Prostate gland (tissue), 2 donors: ENCODE data around the gene B4GALNT1.

Source experiments
- POLR2A ChIP-seq: fragments of 450-650 bp; IDR thresholded peaks from one replicate; pipeline ENCODE4 v1.6.1; 2016; ENCODE audit warnings: antibody characterized with exemption, mild to moderate bottlenecking
- TF ChIP-seq, protein P1 (sequence below), 4 experiments: fragments of 200-600 bp in 2 of 4; fragments of 450-650 bp in 2 of 4; sonication (generic) in 2 of 4; IDR thresholded peaks; 1 replicate in 3 of 4; 2 replicates in 1 of 4; pipeline ENCODE4 v1.5.1; 2016 to 2019; ENCODE audit warnings: antibody characterized with exemption in 4 of 4, mild to moderate bottlenecking in 2 of 4, moderate library complexity in 2 of 4

DNA sequence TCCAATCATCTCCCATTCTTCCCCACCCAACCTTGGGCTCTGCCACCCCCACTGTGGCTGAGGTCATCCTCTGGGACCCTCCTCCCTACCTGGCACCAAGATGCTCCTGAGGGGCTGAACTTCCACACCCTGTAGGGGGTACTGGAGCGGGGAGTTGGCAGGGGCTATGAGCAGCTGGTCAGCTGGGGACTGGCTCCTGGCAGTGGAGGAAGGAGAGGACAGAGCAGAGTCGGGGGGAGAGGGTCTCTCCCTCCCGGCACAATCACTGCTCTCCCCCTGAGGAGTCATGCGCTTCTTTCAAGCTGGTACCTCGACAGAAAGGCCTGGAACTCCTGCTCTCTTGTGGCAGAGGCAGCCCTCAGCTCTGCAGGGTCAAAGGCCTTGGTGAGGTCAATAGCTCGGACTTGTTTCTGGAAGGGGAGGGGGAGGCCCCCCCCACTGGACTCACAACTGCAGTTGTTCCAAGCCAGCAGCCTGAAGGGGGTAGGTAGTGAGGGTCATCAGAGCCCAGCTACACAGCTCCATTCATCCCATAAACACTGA is 2.0 kb downstream of the B4GALNT1 start:
- TF ChIP-seq, protein P1, sequence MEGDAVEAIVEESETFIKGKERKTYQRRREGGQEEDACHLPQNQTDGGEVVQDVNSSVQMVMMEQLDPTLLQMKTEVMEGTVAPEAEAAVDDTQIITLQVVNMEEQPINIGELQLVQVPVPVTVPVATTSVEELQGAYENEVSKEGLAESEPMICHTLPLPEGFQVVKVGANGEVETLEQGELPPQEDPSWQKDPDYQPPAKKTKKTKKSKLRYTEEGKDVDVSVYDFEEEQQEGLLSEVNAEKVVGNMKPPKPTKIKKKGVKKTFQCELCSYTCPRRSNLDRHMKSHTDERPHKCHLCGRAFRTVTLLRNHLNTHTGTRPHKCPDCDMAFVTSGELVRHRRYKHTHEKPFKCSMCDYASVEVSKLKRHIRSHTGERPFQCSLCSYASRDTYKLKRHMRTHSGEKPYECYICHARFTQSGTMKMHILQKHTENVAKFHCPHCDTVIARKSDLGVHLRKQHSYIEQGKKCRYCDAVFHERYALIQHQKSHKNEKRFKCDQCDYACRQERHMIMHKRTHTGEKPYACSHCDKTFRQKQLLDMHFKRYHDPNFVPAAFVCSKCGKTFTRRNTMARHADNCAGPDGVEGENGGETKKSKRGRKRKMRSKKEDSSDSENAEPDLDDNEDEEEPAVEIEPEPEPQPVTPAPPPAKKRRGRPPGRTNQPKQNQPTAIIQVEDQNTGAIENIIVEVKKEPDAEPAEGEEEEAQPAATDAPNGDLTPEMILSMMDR (IDR thresholded peaks at IDR 0.05): no peak
- TF ChIP-seq POLR2A: no peak
